WERI-Rb-1 (cell line): Measurements from ENCODE around the gene CEP70.

Experiments used
- DNase-seq: peaks from one replicate; pipeline ENCODE4 v3.0.0-alpha.2; 2020
- H3K27ac ChIP-seq: fragments of 250-450 bp; sonication (Bioruptor Pico); 2 replicates; pipeline ENCODE4 v1.5.1; 2020; ENCODE audit warnings: mild to moderate bottlenecking, moderate library complexity
- H3K27me3 ChIP-seq: fragments of 250-450 bp; sonication (Bioruptor Pico); 2 replicates; pipeline ENCODE4 v1.5.1; 2021; ENCODE audit warnings: mild to moderate bottlenecking, low read depth, moderate library complexity; ENCODE audit not compliant: insufficient read depth, severe bottlenecking
- H3K36me3 ChIP-seq: fragments of 250-450 bp; sonication (Bioruptor Pico); 2 replicates; pipeline ENCODE4 v1.5.1; 2020; ENCODE audit warnings: mild to moderate bottlenecking, moderate library complexity
- H3K4me3 ChIP-seq: 2 replicates; pipeline ENCODE4 v1.5.1; 2011; ENCODE audit warnings: low read depth, mild to moderate bottlenecking, control low read depth, low read length
- H3K9me3 ChIP-seq: fragments of 250-450 bp; sonication (Bioruptor Pico); 2 replicates; pipeline ENCODE4 v1.5.1; 2021; ENCODE audit warnings: mild to moderate bottlenecking, moderate library complexity; ENCODE audit not compliant: severe bottlenecking
- TF ChIP-seq, protein P1 (sequence below): IDR thresholded peaks from 2 replicates; pipeline ENCODE4 v1.5.1; 2011; ENCODE audit warnings: low read depth, mild to moderate bottlenecking, control low read depth, inconsistent platforms, low read length

CEP70 gene

DNA sequence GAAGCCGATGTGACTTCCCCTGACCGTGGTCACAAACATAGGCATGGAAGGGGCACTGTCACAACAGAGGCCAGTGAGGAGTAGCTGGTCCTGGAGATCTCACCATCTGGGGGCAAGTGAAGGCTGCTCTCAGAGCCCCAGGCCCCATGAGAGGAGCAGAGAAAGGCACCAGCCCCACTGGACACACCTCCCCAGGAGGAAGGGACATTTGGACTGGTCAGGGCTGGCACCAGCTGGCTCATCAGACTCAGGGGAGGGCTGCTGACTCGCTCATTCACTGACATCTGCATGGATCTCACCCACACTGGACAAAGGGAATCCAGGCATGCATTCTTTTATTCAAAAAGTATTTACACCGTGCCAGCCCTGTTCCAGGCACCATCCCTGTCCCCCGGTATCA, 132.8 kb downstream of the CEP70 start:
- Histone ChIP-seq H3K36me3 (no peaks in the 10 kb centered on the region), H3K27me3 (no peaks in the 10 kb centered on the region), H3K9me3 (no peaks in the 10 kb centered on the region), H3K4me3 (no peak overlapping the region), H3K27ac (no peak overlapping the region)
- no peak for DNase-seq
- TF ChIP-seq, protein P1, sequence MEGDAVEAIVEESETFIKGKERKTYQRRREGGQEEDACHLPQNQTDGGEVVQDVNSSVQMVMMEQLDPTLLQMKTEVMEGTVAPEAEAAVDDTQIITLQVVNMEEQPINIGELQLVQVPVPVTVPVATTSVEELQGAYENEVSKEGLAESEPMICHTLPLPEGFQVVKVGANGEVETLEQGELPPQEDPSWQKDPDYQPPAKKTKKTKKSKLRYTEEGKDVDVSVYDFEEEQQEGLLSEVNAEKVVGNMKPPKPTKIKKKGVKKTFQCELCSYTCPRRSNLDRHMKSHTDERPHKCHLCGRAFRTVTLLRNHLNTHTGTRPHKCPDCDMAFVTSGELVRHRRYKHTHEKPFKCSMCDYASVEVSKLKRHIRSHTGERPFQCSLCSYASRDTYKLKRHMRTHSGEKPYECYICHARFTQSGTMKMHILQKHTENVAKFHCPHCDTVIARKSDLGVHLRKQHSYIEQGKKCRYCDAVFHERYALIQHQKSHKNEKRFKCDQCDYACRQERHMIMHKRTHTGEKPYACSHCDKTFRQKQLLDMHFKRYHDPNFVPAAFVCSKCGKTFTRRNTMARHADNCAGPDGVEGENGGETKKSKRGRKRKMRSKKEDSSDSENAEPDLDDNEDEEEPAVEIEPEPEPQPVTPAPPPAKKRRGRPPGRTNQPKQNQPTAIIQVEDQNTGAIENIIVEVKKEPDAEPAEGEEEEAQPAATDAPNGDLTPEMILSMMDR = no peak

DNA sequence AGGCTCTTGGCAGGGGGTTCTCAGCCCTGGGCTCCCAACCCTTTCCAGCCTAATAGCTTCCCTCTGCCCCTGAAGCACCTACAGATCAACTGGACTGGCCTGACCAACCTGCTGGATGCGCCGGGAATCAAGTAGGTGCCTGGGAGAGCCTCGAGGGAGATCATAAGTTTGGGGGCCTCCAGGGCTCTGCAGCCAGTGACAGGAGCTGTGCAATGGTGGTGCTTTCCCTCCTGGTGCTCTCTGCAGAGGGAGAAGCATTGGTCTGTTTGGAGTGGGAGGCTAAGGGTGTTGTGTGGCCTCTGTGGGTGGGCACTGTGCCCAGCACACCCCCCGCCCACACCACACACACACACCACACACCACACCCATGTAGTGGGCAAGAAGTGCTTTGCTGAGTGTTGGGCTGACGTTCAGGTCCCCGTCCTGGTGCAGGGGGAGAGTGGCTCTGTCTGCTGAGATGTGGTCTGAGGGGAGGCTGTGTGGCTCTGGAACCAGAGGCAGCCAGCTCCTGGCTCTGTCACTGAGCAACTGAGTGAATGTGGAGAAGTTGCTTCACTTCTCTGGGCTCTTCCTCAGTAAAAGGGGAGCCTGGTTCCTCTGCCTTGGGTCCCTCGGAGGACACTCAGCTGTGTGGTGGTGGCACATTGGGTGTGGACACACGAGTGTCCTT, 133.4 kb downstream of the CEP70 start:
- TF ChIP-seq, protein P1 = no peak
- DNase-seq = no peak
- H3K9me3 ChIP-seq = no peaks in the 10 kb centered on the region
- no peaks in the 10 kb centered on the region for H3K36me3 ChIP-seq
- no peaks in the 10 kb centered on the region for H3K27me3 ChIP-seq
- H3K27ac ChIP-seq = peak overlapping the region; percentile 70
- no peak overlapping the region for H3K4me3 ChIP-seq

DNA sequence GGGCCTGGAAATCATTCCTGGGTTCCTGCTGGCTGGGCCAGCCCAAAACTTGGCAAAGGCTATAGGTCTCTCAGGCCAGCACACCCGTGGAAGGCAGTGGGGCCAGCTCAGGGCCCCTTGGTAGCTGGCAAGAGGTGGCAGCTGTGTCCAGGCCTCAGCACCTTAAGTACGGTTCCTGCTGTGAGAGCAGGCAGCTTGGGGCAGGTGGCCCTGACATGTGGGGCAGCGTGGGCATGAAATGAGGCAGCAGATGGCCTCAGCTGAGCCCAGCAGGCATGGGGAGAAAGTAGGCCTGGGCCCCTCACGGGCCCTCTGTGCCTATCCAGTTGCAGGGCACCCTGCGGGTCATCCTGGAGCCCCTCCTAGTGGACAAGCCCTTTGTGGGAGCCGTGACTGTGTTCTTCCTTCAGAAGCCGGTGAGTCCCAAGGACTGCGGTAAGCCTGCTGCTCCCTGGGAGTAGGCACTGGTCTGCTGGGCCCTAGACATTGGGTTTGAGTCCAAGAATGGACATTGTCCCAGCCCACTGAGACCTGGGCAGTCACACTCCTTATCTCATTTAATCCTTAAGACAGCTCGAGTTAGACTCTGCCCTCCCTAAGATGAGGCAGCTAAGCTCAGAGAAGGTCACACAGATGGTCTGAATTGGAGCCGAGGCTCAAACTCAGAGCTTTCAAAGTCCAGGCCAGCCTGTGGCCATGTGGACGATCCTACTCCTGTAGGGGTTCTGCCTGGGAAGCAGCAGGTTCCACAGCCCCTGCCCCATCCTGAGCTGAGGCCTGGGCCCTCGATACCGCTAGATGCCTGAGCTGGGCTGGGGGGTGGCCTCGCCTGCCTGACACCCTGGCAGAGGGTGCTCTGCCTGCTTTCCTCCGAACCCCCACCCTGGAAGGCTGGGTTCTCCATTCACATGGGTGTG, 134.2 kb downstream of the CEP70 start:
- H3K9me3 ChIP-seq = no peaks in the 10 kb centered on the region
- peak; percentile 66 for DNase-seq
- H3K36me3 ChIP-seq = no peaks in the 10 kb centered on the region
- H3K4me3 ChIP-seq = no peak overlapping the region
- peak overlapping the region; percentile 70 for H3K27ac ChIP-seq
- TF ChIP-seq, protein P1 = peak; percentile 33; the same call in 1 of the 2 replicates
- H3K27me3 ChIP-seq = no peaks in the 10 kb centered on the region

DNA sequence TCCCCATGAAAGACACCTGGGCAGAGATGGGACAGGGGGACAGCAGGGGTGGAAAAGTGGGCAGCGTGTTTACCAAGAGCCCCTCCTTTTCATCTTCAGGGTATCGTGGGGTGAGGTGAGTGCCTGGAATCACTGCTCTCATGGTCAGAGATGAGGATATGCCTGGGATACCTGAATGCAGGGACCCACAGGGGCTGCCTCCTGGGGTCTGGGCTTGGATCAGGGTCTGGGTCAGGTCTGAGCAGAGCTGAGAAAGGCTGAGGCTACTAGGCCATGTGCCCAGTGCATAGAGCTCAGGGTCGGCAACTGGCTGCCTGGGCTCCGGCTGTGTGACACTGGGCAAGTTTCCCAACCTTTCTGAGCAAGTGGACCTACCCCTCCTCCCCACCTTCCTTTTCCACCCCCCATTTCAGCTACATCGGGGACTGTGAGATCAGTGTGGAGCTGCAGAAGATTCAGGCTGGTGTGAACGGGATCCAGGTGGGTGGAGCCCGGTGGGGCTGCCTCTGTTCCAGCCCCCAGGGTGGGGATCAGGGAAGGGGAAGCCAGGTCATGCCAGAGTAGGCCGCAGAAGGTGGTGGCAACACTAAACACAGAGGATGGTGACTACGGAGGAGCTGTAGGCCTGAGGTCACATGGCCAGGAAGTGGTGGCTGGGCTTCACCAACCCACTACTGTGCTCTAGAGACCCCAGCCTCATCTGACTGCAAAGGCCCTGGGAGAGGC, 135.1 kb downstream of the CEP70 start:
- H3K27ac ChIP-seq = peak overlapping the region; percentile 70

More for the DNA sequence above, 135.1 kb downstream of the CEP70 start:
- Histone ChIP-seq H3K4me3 (no peak overlapping the region), H3K9me3 (no peaks in the 10 kb centered on the region), H3K36me3 (no peaks in the 10 kb centered on the region), H3K27me3 (no peaks in the 10 kb centered on the region)
- TF ChIP-seq, protein P1 = no peak
- DNase-seq = no peak
